ENCODE results near the gene NDST1.

DNA sequence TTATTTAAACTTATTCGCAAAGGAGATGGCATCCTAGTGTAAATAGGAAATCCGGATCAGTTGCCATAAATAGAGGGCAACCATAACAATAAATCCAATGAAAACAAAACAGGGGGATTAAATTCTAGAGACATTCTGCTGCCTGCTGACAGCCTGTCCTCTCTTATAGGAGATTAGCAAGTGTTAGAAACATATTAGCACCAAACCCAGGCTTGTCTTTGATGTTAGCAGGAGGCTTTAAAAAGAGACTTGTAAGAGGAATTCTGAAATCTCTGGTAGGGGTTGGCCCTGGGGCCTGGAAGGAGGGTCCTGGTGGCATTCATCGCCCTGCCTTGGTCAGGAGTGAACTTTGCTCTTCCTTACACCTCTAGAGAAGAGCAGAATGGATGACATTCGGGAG lies 21.6 kb downstream of the NDST1 start:
- no peak for TF ChIP-seq RFX5 (IDR thresholded peaks at IDR 0.05; ENCODE audit: low read length)
- TF ChIP-seq, protein P1, sequence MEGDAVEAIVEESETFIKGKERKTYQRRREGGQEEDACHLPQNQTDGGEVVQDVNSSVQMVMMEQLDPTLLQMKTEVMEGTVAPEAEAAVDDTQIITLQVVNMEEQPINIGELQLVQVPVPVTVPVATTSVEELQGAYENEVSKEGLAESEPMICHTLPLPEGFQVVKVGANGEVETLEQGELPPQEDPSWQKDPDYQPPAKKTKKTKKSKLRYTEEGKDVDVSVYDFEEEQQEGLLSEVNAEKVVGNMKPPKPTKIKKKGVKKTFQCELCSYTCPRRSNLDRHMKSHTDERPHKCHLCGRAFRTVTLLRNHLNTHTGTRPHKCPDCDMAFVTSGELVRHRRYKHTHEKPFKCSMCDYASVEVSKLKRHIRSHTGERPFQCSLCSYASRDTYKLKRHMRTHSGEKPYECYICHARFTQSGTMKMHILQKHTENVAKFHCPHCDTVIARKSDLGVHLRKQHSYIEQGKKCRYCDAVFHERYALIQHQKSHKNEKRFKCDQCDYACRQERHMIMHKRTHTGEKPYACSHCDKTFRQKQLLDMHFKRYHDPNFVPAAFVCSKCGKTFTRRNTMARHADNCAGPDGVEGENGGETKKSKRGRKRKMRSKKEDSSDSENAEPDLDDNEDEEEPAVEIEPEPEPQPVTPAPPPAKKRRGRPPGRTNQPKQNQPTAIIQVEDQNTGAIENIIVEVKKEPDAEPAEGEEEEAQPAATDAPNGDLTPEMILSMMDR (IDR thresholded peaks at IDR 0.05) = no peak
- TF ChIP-seq POLR2AphosphoS5 (IDR thresholded peaks at IDR 0.05; ENCODE audit: low read depth, low read length) = no peak
- TF ChIP-seq, protein P2, sequence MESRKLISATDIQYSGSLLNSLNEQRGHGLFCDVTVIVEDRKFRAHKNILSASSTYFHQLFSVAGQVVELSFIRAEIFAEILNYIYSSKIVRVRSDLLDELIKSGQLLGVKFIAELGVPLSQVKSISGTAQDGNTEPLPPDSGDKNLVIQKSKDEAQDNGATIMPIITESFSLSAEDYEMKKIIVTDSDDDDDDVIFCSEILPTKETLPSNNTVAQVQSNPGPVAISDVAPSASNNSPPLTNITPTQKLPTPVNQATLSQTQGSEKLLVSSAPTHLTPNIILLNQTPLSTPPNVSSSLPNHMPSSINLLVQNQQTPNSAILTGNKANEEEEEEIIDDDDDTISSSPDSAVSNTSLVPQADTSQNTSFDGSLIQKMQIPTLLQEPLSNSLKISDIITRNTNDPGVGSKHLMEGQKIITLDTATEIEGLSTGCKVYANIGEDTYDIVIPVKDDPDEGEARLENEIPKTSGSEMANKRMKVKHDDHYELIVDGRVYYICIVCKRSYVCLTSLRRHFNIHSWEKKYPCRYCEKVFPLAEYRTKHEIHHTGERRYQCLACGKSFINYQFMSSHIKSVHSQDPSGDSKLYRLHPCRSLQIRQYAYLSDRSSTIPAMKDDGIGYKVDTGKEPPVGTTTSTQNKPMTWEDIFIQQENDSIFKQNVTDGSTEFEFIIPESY (IDR thresholded peaks at IDR 0.05; ENCODE audit: borderline replicate concordance, low read depth) = no peak
- TF ChIP-seq, protein P3, sequence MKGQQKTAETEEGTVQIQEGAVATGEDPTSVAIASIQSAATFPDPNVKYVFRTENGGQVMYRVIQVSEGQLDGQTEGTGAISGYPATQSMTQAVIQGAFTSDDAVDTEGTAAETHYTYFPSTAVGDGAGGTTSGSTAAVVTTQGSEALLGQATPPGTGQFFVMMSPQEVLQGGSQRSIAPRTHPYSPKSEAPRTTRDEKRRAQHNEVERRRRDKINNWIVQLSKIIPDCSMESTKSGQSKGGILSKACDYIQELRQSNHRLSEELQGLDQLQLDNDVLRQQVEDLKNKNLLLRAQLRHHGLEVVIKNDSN (IDR thresholded peaks at IDR 0.05; ENCODE audit: borderline replicate concordance, low read depth) = no peak
- TF ChIP-seq EZH2phosphoT487 (IDR thresholded peaks at IDR 0.05; ENCODE audit: borderline replicate concordance, low read depth) = no peak
- TF ChIP-seq SIN3A (IDR thresholded peaks at IDR 0.05; ENCODE audit: borderline replicate concordance, low read depth, low read length) = no peak
- no peak for TF ChIP-seq NFIC (IDR thresholded peaks at IDR 0.05; ENCODE audit: borderline replicate concordance)
